HG02973 (cell line): ENCODE results near the gene FAM83F.
"Not testable (repeated sequence)": the region's sequence is repeated elsewhere in the genome, so short reads cannot be mapped to it uniquely, and the experiment has no call there.

Experiments
- ATAC-seq: cut with Tn5 transposase; IDR thresholded peaks from one replicate; pipeline ENCODE4 v1.9.1; 2021; ENCODE audit warnings: moderate library complexity; ENCODE audit not compliant: unreplicated experiment

FAM83F gene

GRCh38 chr22:39994566-39995392, at the start of gene FAM83F:
FAM83F (plus strand) TSS chr22:39994954; CDS start chr22:39995043, 89 bp downstream.
- ATAC-seq: no peak

GRCh38 chr22:39946126-39946502, 48.6 kb upstream of the FAM83F start:
- ATAC-seq: no peak

GRCh38 chr22:39946503-39947219, 48.1 kb upstream of the FAM83F start:
- no peak for ATAC-seq

- no peak for ATAC-seq
Observed at GRCh38 chr22:39947220-39948216, 47.2 kb upstream of the FAM83F start.

DNA sequence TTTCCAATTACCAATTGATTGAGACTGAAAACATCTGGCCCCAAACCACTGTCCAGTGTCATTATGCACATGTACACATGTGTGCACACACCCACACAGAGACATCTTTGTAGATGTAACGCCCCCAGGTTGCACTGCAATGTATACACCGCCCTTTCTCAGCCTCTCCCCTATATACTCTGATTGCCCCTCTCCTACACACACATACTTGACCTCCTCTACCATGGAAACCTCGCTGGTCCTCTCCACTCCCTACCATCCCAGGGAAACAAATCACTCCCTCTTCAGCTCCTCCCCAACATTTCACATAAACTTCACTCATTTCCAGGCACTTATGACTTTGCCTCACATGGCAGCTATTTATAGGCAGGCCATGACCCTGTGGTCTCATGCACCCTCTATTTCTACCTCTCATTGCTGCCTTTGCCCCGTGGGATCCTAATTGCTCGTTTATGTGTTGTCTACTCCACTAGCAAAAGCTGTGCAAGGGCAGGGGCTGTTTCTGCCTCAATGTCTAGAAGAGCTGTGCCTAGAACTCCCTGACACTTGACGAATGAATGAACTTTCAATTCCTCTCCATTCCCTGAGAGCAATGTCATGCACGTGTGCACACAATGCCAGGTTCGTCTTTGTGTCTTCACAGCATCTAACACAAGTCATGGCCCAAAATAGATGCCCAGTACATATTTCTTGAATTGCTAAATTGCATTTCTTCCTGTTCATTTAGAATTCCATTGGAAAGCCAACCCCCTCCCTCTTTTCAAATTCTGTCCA, 44.6 kb upstream of the FAM83F start:
- ATAC-seq: no peak

GRCh38 chr22:39951603-39952293, 43.0 kb upstream of the FAM83F start:
- ATAC-seq: not testable (repeated sequence)

DNA sequence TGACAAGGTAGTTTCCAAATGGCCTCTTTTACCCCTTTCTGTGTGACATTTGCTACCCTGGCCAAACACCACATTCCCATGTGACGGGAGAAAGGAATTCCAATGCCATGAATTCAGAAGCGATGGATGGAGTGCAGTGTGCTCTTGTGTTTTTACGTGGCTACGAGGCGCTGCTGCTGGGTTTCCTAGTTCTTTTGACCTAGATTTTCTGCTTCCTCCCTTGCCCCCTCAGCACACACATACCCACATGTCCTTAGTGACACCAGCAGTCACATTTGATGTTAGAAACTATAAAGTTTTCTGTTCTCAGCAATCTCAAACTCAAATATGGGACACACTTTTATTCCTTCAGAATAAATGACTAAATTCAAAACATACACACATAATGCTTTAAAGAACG, 42.4 kb upstream of the FAM83F start:
- no peak for ATAC-seq

DNA sequence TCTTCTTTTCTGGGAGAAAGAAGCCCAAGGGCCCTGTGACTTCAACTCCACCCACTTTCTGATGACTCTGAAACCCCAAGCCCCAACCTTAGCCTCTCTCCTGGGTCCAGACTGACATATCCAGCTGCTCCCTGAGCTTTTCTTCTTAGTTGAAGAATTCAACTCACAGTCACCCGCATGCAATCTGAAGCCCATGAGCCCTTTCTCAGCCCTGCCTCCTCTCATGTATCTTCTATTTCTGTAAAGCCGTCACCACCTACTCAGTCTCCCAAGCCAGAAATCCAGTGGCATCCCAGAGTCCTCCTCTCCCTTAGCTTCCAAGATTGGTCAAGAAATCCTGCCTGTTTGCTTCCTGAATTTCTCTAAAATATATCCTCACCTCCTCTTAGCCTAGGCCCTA, 41.7 kb upstream of the FAM83F start:
- no peak for ATAC-seq

DNA sequence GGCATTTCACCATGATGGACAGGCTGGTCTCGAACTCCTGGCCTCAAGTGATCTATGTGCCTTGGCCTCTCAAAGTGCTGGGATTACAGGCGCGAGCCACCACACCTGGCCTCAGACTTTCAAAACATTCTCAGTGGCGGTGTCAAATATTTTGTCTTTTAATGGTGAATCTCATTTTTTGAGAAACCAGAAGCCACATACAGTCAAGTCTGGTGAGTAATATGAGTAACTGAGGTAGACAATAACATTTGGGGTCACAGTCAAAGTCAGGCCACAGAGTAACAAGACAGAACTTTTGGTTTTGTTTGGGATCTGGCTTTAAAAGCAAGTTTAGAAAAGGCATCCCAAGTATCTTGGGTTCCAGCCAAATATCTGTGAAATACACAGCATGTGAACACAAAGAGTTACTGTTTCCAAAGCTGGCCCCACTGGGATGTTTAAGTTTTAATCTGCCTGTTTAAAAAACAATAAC, 40.1 kb upstream of the FAM83F start:
- no peak for ATAC-seq

DNA sequence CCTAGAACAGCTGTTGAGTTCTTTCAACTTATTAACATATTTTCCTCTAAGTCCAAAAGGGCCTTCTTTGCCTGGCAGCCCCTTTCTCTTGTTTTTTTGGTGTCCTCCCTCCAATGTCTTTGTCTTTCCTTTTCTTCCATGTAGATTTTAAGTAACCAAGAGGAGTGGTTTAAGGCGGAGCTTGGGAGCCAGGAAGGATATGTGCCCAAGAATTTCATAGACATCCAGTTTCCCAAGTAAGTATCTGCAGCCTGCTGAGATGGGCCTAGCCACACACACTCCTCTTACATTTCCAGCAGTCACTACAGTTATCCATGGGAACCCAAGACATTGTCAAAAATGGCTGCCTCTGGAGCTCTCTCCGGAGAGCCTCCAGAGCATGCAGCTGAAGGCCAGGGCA, 39.1 kb upstream of the FAM83F start:
- ATAC-seq: no peak

GRCh38 chr22:39956932-39957664, 37.7 kb upstream of the FAM83F start:
- ATAC-seq: no peak

- no peak for ATAC-seq
Observed at GRCh38 chr22:39958009-39958711, 36.6 kb upstream of the FAM83F start.

DNA sequence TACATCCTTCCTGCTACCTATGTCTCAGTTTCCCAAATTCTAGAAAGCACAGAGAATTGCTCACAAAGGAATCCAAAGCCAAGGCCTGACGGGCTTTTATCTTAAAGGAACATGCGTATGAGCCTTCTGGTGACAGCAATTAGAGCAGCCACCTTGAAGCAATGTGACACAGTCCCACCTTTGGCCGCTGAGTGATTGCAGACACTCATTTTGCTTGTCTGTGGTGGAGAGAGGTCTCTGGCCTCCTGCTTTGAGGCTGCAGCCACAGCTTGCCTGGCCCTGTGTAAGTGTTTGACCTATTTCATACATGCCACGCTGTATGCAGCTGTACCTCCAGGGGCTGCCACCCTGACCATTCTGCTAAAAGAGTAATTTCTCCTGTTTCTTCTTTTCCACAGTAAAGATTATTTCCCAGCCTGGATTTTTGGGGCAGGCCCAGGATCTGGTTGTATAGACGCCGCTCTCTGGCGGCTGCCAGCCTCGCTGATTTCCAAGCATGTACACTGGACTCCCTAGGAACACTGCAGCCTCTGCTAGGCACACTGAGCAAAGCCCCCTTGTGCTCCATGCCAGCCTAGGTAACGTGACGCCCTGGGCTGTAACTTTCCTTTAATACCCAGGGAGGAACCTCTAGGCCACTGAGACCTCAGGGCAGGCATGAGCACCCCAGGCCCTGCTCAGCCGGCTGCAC, 35.7 kb upstream of the FAM83F start:
- no peak for ATAC-seq

GRCh38 chr22:39959640-39960447, 34.9 kb upstream of the FAM83F start, which contains the start of gene TMA7B:
TMA7B (plus strand) TSS chr22:39960397; CDS start chr22:39964375, 3,978 bp downstream.
- ATAC-seq: no peak

GRCh38 chr22:39960791-39961746, 33.7 kb upstream of the FAM83F start:
- peak; percentile 75 for ATAC-seq

GRCh38 chr22:39962071-39962470, 32.7 kb upstream of the FAM83F start:
- ATAC-seq: no peak
